HepG2 (cell line): ENCODE results near the gene FNDC3B. TPM values are rescaled to one million over a fixed set of nuclear protein-coding genes. Genes with fewer than 3 reads are reported as not detected.

Source experiments
- ATAC-seq: fragments of 200-7000 bp; cut with Tn5 transposase; 3 replicates; pipeline ENCODE4 v1.9.1; 2020; ENCODE audit warnings: mild to moderate bottlenecking, moderate library complexity
- BruUV-seq: library from RNA; stranded (reverse); fragments of 400-500 nt; replicated peaks from 2 replicates; lab custom pipeline; 2021; lab: Mats Ljungman, UMichigan
- CTCF ChIA-PET: fragments of 300-600 bp; formaldehyde crosslinking; extraction: SDS; loops from one replicate; lab custom pipeline; 2021; ENCODE audit warnings: low total read pairs, inconsistent platforms, low intra/inter-chr PET ratio; lab: Yijun Ruan, JAX
- POLR2A ChIA-PET: fragments of 350-600 bp; sonication (Branson Sonifier 250); formaldehyde crosslinking; loops from one replicate; lab custom pipeline; 2020; ENCODE audit warnings: antibody characterized with exemption, inconsistent platforms; lab: Yijun Ruan, JAX
- DNase-seq: peaks from one replicate; pipeline ENCODE4 v3.0.0-alpha.2; 2015; ENCODE audit warnings: low spot score
- FAIRE-seq: peaks from 3 replicates; lab custom pipeline; 2011; peaks lifted over from hg19 to GRCh38; lab: Jason Lieb, UNC
- H2AFZ ChIP-seq: one replicate; pipeline ENCODE4 v1.6.1; 2011; ENCODE audit warnings: low read length, inconsistent platforms
- H3K27ac ChIP-seq: fragments of 300-600 bp; 3 replicates; pipeline ENCODE4 v1.8.0; 2011; ENCODE audit warnings: mixed run types, mild to moderate bottlenecking, mixed read lengths, low read length, inconsistent platforms; ENCODE audit not compliant: insufficient read depth; ENCODE audit errors: extremely low read length
- H3K27me3 ChIP-seq, 2 experiments: fragments of 200-600 bp in 1 of 2; 2 replicates in 1 of 2; 3 replicates in 1 of 2; pipeline versions ENCODE4 v1.6.0 to v1.8.0; 2011; ENCODE audit warnings: low read length in 2 of 2, mild to moderate bottlenecking in 2 of 2, moderate library complexity in 2 of 2, inconsistent platforms in 1 of 2; ENCODE audit not compliant: insufficient read depth in 2 of 2, control insufficient read depth in 1 of 2
- H3K36me3 ChIP-seq, 2 experiments: fragments of 200-600 bp in 1 of 2; replicated peaks in 1 of 2; 2 replicates in 1 of 2; 3 replicates in 1 of 2; pipeline versions ENCODE4 v1.5.1 to v1.8.0; 2011; ENCODE audit warnings: low read length in 2 of 2, inconsistent platforms in 1 of 2; ENCODE audit not compliant: insufficient read depth in 2 of 2, control insufficient read depth in 1 of 2
- H3K4me1 ChIP-seq: 2 replicates; pipeline ENCODE4 v1.5.1; 2012; ENCODE audit warnings: low read length, inconsistent platforms; ENCODE audit not compliant: insufficient read depth
- H3K4me2 ChIP-seq: 2 replicates; pipeline ENCODE4 v1.6.0; 2011; ENCODE audit warnings: low read depth, low read length, inconsistent platforms
- H3K4me3 ChIP-seq, 3 experiments: fragments of 200-600 bp in 1 of 3; sonication (generic), shearing (Covaris generic) in 1 of 3; replicated peaks in 1 of 3; 2 replicates each; pipeline ENCODE4 v1.5.1; 2011 to 2016; ENCODE audit warnings: low read length in 3 of 3, inconsistent platforms in 2 of 3, low read depth in 2 of 3, mild to moderate bottlenecking in 2 of 3, control low read depth in 1 of 3, mixed read lengths in 1 of 3; ENCODE audit not compliant: insufficient read depth in 1 of 3
- H3K79me2 ChIP-seq: one replicate; pipeline ENCODE4 v1.6.1; 2011; ENCODE audit warnings: low read length, inconsistent platforms; ENCODE audit not compliant: insufficient read depth
- H3K9ac ChIP-seq: 2 replicates; pipeline ENCODE4 v1.6.0; 2011; ENCODE audit warnings: mild to moderate bottlenecking, low read depth, low read length, inconsistent platforms; ENCODE audit not compliant: insufficient read depth
- H3K9me3 ChIP-seq: 2 replicates; pipeline ENCODE4 v1.5.1; 2012; ENCODE audit warnings: mild to moderate bottlenecking, low read length
- H4K20me1 ChIP-seq: 2 replicates; pipeline ENCODE4 v1.6.0; 2011; ENCODE audit warnings: inconsistent platforms, mild to moderate bottlenecking, low read length, moderate library complexity; ENCODE audit not compliant: insufficient read depth
- AGO2 ChIP-seq: fragments of 200-400 bp; formaldehyde crosslinking; optimal IDR thresholded peaks from 2 replicates; pipeline ENCODE3; 2017; ENCODE audit warnings: mild to moderate bottlenecking, low read depth, low read length, moderate library complexity
- ETV6 ChIP-seq: sonication (generic); formaldehyde crosslinking; conservative IDR thresholded peaks from 2 replicates; pipeline ENCODE4 v1.4.0; 2020; ENCODE audit warnings: missing genetic modification reagents
- POLR2AphosphoS2 ChIP-seq: IDR thresholded peaks from 2 replicates; pipeline ENCODE4 v1.6.1; 2011; ENCODE audit warnings: low read depth, low read length, improper control_type of control experiment
- RBM22 ChIP-seq: fragments of 200-400 bp; formaldehyde crosslinking; optimal IDR thresholded peaks from 2 replicates; pipeline ENCODE3; 2017; ENCODE audit warnings: mild to moderate bottlenecking, low read length, moderate library complexity
- WGBS: methylation state at CpG from one replicate; pipeline ENCODE4 v1.1.6; 2017; ENCODE audit warnings: low lambda C conversion rate; 5-methylcytosine and 5-hydroxymethylcytosine counted together
- in situ Hi-C: cut with HindIII; loops from 2 replicates; pipeline ENCODE4 v1.10.0; 2017; ENCODE audit warnings: low pct_unique_long_range_greater_than_20kb; ENCODE audit not compliant: extremely low pct_ligation_motif_present
- intact Hi-C: fragments of 100-400 bp; cut with micrococcal nuclease; formaldehyde crosslinking; loops from one replicate; pipeline ENCODE4 v1.10.0; 2022; ENCODE audit not compliant: unreplicated experiment
- polyA plus RNA-seq, 8 experiments: library from polyadenylated mRNA; depleted of rRNA in 3 of 8; stranded (reverse) in 7 of 8; unstranded in 1 of 8; fragments of >200 nt; fragmentation: Illumina TruSeq in 4 of 8; extraction: Trizol in 4 of 8; gene quantifications; 2 replicates each; pipeline versions ENCODE4 v1.2.1 to v1.2.3, GENCODE V29; 2011 to 2016; ENCODE audit warnings: low read depth in 4 of 8, missing spikeins in 1 of 8, mixed read lengths in 1 of 8; ENCODE audit not compliant: insufficient read depth in 1 of 8
- total RNA-seq, 5 experiments: library from RNA; depleted of rRNA; stranded (reverse); fragments of >200 nt; fragmentation: Illumina TruSeq; extraction: Trizol; gene quantifications; 2 replicates each; pipeline ENCODE4 v1.2.3, GENCODE V29; 2016; ENCODE audit warnings: low read depth in 1 of 5
- TF ChIP-seq, protein P1 (sequence below): IDR thresholded peaks from 2 replicates; pipeline ENCODE4 v1.6.1; 2012; ENCODE audit warnings: low read length, improper control_type of control experiment

Gene FNDC3B
- total and polyA plus RNA-seq, 2 of the 13 experiments (the other 11 are each of a cell fraction or from before 2014, with no cell fraction given) = 74.8 to 103 TPM

DNA sequence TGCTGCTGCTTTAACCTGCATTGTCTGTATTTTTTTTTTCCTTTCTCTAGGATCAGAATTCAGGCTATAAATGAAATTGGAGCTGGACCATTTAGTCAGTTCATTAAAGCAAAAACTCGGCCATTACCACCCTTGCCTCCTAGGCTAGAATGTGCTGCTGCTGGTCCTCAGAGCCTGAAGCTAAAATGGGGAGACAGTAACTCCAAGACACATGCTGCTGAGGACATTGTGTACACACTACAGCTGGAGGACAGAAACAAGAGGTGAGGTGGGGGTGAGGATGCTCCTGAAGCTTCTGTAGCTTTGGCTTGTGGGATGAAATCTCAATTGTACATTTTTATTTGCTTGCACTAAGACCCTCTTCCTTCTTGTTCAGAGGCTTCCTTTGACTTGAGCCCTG is 323.2 kb downstream of the FNDC3B start:
- H3K9me3 ChIP-seq = no peaks in the 10 kb centered on the region
- TF ChIP-seq, protein P1, sequence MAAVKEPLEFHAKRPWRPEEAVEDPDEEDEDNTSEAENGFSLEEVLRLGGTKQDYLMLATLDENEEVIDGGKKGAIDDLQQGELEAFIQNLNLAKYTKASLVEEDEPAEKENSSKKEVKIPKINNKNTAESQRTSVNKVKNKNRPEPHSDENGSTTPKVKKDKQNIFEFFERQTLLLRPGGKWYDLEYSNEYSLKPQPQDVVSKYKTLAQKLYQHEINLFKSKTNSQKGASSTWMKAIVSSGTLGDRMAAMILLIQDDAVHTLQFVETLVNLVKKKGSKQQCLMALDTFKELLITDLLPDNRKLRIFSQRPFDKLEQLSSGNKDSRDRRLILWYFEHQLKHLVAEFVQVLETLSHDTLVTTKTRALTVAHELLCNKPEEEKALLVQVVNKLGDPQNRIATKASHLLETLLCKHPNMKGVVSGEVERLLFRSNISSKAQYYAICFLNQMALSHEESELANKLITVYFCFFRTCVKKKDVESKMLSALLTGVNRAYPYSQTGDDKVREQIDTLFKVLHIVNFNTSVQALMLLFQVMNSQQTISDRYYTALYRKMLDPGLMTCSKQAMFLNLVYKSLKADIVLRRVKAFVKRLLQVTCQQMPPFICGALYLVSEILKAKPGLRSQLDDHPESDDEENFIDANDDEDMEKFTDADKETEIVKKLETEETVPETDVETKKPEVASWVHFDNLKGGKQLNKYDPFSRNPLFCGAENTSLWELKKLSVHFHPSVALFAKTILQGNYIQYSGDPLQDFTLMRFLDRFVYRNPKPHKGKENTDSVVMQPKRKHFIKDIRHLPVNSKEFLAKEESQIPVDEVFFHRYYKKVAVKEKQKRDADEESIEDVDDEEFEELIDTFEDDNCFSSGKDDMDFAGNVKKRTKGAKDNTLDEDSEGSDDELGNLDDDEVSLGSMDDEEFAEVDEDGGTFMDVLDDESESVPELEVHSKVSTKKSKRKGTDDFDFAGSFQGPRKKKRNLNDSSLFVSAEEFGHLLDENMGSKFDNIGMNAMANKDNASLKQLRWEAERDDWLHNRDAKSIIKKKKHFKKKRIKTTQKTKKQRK = no peak
- peak; percentile 87 for TF ChIP-seq RBM22
- peaks cover 44% of the 10 kb centered on the region for H4K20me1 ChIP-seq
- H2AFZ ChIP-seq = no peak overlapping the region
- BruUV-seq = no TSS peak
- FAIRE-seq = no peak
- peaks cover 29 to 90% of the 10 kb centered on the region in 2 experiments for H3K36me3 ChIP-seq
- DNase-seq = no peak
- WGBS = 95% methylated on average over 1 of the region's 1 CpG
- H3K9ac ChIP-seq = no peak overlapping the region
- no peaks in the 10 kb centered on the region for H3K4me1 ChIP-seq
- ATAC-seq = no peak
- no peaks in the 10 kb centered on the region for H3K27me3 ChIP-seq
- H3K79me2 ChIP-seq = no peaks in the 10 kb centered on the region
- POLR2A ChIA-PET = no interaction called here
- no peak overlapping the region for H3K4me2 ChIP-seq
- H3K27ac ChIP-seq = no peak overlapping the region
- CTCF ChIA-PET = no interaction called here
- H3K4me3 ChIP-seq = no peak overlapping the region
- in situ Hi-C loops = no loop called here
- intact Hi-C loops = no loop called here

DNA sequence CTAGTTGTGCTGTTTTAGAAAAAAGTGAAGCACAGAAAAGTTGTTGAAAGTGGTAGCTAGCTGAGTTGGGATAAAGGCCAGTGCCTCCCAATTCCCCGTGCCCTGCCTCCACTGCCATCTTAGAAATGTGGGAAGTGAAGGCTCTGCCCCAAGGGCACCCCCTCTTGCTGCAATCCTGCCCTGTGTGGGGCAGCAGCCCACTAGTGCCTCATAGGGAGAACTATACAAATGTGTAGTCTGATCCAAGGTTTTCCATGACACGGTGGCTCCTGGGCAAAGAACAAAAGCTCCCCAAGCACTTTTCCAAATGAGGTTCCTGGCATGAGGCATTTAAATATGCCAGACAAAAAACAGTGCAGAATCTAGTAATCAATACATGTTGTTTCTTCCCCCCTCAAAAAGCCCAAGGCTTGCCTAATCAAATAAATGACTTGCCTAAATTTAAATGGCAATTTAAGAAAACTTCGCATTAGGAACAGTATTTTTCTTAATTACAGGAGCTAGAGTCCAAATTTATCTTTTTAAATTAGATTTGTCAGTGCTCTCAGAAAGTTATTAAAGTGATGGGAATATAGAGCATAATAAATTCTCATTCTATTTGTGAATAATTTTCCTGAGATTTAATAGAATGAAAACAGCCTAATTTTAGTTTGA is 325.1 kb downstream of the FNDC3B start:
- no peak overlapping the region for H2AFZ ChIP-seq
- H3K4me1 ChIP-seq = no peaks in the 10 kb centered on the region
- H3K4me3 ChIP-seq = no peak overlapping the region
- TF ChIP-seq POLR2AphosphoS2 (0 out of 2 replicates have a peak, but pooled peaks have one; percentile 38), AGO2 (peak; percentile 53), RBM22 (peak; percentile 98), ETV6 (CRISPR knock-in tag) (no peak)
- peaks cover 34 to 91% of the 10 kb centered on the region in 2 experiments for H3K36me3 ChIP-seq
- ChIA-PET POLR2A (no interaction called here), CTCF (no interaction called here)
- H4K20me1 ChIP-seq = peaks cover 28% of the 10 kb centered on the region
- no TSS peak for BruUV-seq
- H3K4me2 ChIP-seq = no peak overlapping the region
- no peak for DNase-seq
- intact Hi-C loops = no loop called here
- over 99% methylated on average over 3 of the region's 3 CpGs for WGBS
- H3K79me2 ChIP-seq = no peaks in the 10 kb centered on the region
- H3K9ac ChIP-seq = no peak overlapping the region
- in situ Hi-C loops = no loop called here
- ATAC-seq = peak; percentile 12; the same call in 2 of the 3 replicates
- H3K27ac ChIP-seq = no peak overlapping the region
- no peaks in the 10 kb centered on the region for H3K27me3 ChIP-seq
- no peak for FAIRE-seq
- no peaks in the 10 kb centered on the region for H3K9me3 ChIP-seq
